Measurements from ENCODE around the gene DPCD. TPM values are rescaled to one million over a fixed set of nuclear protein-coding genes. Genes with fewer than 3 reads are reported as not detected.

Gene DPCD
- total RNA-seq, 2 experiments from 2014 or later = 9.1 to 10.3 TPM

DNA sequence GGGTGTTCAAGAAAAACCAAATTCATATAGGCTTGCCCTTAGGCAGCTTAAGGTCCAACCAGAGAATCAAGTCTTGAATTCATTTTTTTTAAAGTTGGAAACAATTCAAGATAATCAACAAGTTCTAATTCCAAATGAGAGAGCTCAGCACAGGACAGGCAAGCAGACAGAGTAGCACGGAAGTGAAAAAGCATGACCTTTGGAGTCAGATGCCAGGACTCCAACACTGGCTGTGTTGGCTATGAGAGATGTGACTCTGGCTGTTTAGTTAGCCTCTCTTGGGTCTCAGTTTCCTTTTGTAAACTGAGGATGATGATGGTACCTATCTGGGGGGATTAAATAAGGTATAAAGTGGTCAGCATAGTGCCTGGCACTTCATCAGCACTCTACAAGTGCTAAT is 57.5 kb downstream of the DPCD start:
- BruUV-seq (replicated peaks) = no TSS peak
- no peaks in the 10 kb centered on the region for H3K79me2 ChIP-seq (ENCODE audit: insufficient read depth, low read depth, low read length)
- ChIA-PET CTCF (ENCODE audit: unreplicated experiment) (no interaction called here), POLR2A (no interaction called here)
- no peak overlapping the region for H3K4me3 ChIP-seq (ENCODE audit: low read depth, low read length, poor library complexity, severe bottlenecking)
- H3K4me1 ChIP-seq (ENCODE audit: insufficient read depth, low read length, poor library complexity, severe bottlenecking) = no peaks in the 10 kb centered on the region
- peaks cover 19% of the 10 kb centered on the region; the same call in 1 of the 2 replicates for H3K36me3 ChIP-seq (ENCODE audit: insufficient read depth, low read length)
- no peak for DNase-seq (ENCODE audit: low spot score)
- H3K4me2 ChIP-seq (ENCODE audit: low read length) = no peak overlapping the region
- H2AFZ ChIP-seq (ENCODE audit: low read length) = no peak overlapping the region
- intact Hi-C loops (cut with micrococcal nuclease; ENCODE audit: unreplicated experiment) = no loop called here
- no peak for TF ChIP-seq EZH2phosphoT487 (IDR thresholded peaks at IDR 0.05; ENCODE audit: borderline replicate concordance, low read depth, low read length)
- TF ChIP-seq, protein P1, sequence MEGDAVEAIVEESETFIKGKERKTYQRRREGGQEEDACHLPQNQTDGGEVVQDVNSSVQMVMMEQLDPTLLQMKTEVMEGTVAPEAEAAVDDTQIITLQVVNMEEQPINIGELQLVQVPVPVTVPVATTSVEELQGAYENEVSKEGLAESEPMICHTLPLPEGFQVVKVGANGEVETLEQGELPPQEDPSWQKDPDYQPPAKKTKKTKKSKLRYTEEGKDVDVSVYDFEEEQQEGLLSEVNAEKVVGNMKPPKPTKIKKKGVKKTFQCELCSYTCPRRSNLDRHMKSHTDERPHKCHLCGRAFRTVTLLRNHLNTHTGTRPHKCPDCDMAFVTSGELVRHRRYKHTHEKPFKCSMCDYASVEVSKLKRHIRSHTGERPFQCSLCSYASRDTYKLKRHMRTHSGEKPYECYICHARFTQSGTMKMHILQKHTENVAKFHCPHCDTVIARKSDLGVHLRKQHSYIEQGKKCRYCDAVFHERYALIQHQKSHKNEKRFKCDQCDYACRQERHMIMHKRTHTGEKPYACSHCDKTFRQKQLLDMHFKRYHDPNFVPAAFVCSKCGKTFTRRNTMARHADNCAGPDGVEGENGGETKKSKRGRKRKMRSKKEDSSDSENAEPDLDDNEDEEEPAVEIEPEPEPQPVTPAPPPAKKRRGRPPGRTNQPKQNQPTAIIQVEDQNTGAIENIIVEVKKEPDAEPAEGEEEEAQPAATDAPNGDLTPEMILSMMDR (conservative IDR thresholded peaks at IDR 0.05; ENCODE audit: low read length) = no peak
- no peak overlapping the region for H3K27ac ChIP-seq (ENCODE audit: low read depth, low read length, poor library complexity, severe bottlenecking)
- H4K20me1 ChIP-seq (ENCODE audit: insufficient read depth, low read length) = no peaks in the 10 kb centered on the region
- no peaks in the 10 kb centered on the region for H3K9me3 ChIP-seq (ENCODE audit: low read length)
- H3K9me2 ChIP-seq (ENCODE audit: insufficient read depth, low read length) = no peaks in the 10 kb centered on the region

DNA sequence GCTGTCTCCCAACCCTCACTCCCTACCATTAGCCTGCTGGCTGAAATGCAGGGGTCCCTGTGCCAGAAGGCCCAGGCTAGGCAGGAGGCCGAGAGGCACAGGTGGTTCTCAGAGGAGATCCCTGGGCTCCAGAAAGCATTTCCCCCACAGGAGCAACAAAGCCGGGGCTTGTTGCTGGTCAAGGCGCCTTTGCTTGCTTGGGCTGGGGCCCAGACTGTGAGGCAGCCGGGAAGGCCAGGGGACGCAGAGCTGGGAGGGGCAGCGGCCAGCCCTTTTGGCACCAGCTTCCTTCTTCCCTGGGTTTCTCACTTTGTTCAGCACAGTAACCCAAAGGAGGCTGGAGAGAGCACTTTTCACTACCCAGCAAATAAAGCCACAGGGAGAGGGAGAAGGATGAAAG is 58.2 kb downstream of the DPCD start:
- intact Hi-C loops (cut with micrococcal nuclease; ENCODE audit: unreplicated experiment) = no loop called here
- BruUV-seq (replicated peaks) = no TSS peak
- no peaks in the 10 kb centered on the region for H3K4me1 ChIP-seq (ENCODE audit: insufficient read depth, low read length, poor library complexity, severe bottlenecking)
- ChIA-PET CTCF (ENCODE audit: unreplicated experiment) (no interaction called here), POLR2A (no interaction called here)
- H2AFZ ChIP-seq (ENCODE audit: low read length) = no peak overlapping the region
- TF ChIP-seq, protein P1 (conservative IDR thresholded peaks at IDR 0.05; ENCODE audit: low read length) = no peak
- TF ChIP-seq EZH2phosphoT487 (IDR thresholded peaks at IDR 0.05; ENCODE audit: borderline replicate concordance, low read depth, low read length) = no peak
- H3K4me3 ChIP-seq (ENCODE audit: low read depth, low read length, poor library complexity, severe bottlenecking) = no peak overlapping the region
- H3K9me2 ChIP-seq (ENCODE audit: insufficient read depth, low read length) = no peaks in the 10 kb centered on the region
- no peaks in the 10 kb centered on the region for H3K79me2 ChIP-seq (ENCODE audit: insufficient read depth, low read depth, low read length)
- peaks cover 19% of the 10 kb centered on the region; the same call in 1 of the 2 replicates for H3K36me3 ChIP-seq (ENCODE audit: insufficient read depth, low read length)
- H3K4me2 ChIP-seq (ENCODE audit: low read length) = no peak overlapping the region
- no peaks in the 10 kb centered on the region for H4K20me1 ChIP-seq (ENCODE audit: insufficient read depth, low read length)
- H3K27ac ChIP-seq (ENCODE audit: low read depth, low read length, poor library complexity, severe bottlenecking) = no peak overlapping the region
- no peaks in the 10 kb centered on the region for H3K9me3 ChIP-seq (ENCODE audit: low read length)
- no peak for DNase-seq (ENCODE audit: low spot score)

DNA sequence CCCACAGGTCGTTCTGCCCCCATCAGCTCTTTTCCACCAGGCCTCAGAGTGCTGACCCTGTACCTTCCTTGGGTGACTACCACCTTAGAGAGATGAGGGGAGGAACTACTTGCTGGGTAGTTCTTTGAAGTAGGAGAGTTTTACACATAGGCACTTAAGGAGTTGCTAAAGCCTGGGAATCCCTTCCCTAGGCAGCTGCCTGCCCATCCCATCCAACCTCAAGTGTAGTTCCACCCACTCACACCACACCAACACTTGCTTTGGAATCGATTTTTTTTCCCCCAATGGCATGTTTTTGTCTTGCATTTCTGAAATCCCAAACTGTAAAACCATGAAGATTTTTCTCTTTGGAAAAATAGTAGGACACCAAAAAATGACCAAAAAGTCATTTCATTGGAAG is 59.1 kb downstream of the DPCD start:
- DNase-seq (ENCODE audit: low spot score) = no peak
- no peak overlapping the region for H3K4me2 ChIP-seq (ENCODE audit: low read length)
- BruUV-seq (replicated peaks) = no TSS peak
- no peaks in the 10 kb centered on the region for H3K9me2 ChIP-seq (ENCODE audit: insufficient read depth, low read length)
- H3K79me2 ChIP-seq (ENCODE audit: insufficient read depth, low read depth, low read length) = no peaks in the 10 kb centered on the region
- no peak overlapping the region for H3K27ac ChIP-seq (ENCODE audit: low read depth, low read length, poor library complexity, severe bottlenecking)
- intact Hi-C loops (cut with micrococcal nuclease; ENCODE audit: unreplicated experiment) = no loop called here
- H4K20me1 ChIP-seq (ENCODE audit: insufficient read depth, low read length) = no peaks in the 10 kb centered on the region
- ChIA-PET POLR2A (no interaction called here), CTCF (ENCODE audit: unreplicated experiment) (no interaction called here)
- H3K9me3 ChIP-seq (ENCODE audit: low read length) = no peaks in the 10 kb centered on the region
- TF ChIP-seq, protein P1 (conservative IDR thresholded peaks at IDR 0.05; ENCODE audit: low read length) = no peak
- no peak for TF ChIP-seq EZH2phosphoT487 (IDR thresholded peaks at IDR 0.05; ENCODE audit: borderline replicate concordance, low read depth, low read length)
- H3K4me1 ChIP-seq (ENCODE audit: insufficient read depth, low read length, poor library complexity, severe bottlenecking) = no peaks in the 10 kb centered on the region
- H2AFZ ChIP-seq (ENCODE audit: low read length) = no peak overlapping the region
- peaks cover 19% of the 10 kb centered on the region; the same call in 1 of the 2 replicates for H3K36me3 ChIP-seq (ENCODE audit: insufficient read depth, low read length)
- no peak overlapping the region for H3K4me3 ChIP-seq (ENCODE audit: low read depth, low read length, poor library complexity, severe bottlenecking)

Measured in OCI-LY7 (cell line).